Measurements from ENCODE around the gene AGBL1.

DNA sequence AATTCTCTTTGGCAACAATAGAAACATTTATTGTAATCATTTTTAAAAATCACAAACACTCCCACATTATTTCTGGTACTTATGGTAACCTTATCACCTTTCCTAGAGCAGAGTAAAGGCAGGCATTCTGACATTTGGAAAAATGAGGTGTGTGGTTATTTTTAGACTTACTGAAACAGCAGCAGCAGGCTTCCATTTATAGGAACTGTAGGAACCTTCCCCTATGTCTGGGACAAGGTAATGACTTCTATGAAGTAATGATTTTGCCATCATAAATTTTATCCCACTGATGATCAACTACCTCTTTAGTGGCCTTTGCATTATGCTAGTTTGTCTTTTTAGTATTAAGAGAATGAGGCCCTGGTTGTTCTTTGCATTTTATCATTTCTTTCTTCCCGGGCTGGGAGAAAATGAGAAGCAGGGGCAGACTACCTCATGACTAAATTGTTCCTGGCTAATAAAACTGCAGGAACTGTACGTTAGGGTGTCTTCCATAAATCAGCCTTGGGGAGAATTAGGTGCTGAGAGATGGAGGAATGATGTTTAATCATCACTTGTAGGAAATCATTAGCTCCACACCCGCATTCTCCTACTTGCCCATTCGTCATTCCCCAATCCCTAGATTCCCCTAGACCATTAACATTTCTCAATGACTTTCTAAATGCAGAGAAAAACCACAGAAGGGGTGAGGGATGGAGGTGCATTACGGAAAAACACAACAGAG, 680.3 kb downstream of the AGBL1 start:
- TF ChIP-seq EZH2 (IDR thresholded peaks at IDR 0.05; ENCODE audit: low read length) (no peak), CTCF (optimal IDR thresholded peaks at IDR 0.05 in 1 of 3, IDR thresholded peaks at IDR 0.05 in 1 of 3, conservative IDR thresholded peaks at IDR 0.05 in 1 of 3; ENCODE audit: extremely low read depth in 1 of 3, insufficient read depth in 2 of 3, low read length in 3 of 3) (no peak)
